Measurements from ENCODE around the gene COL4A2. TPM values are rescaled to one million over a fixed set of nuclear protein-coding genes. Genes with fewer than 3 reads are reported as not detected.

Gene COL4A2
- total RNA-seq, 1 donor from 2014 or later, result 511 TPM

GRCh38 chr13:110421061-110421460 lies 114.0 kb downstream of the COL4A2 start:
- Histone ChIP-seq H3K27ac (ENCODE audit: low read depth, low read length) (no peak overlapping the region), H3K4me3 (ENCODE audit: low read length in 3 of 3) (no peak overlapping the region), H3K9ac (ENCODE audit: low read depth in 1 of 3, low read length in 3 of 3) (no peak overlapping the region), H3K27me3 (ENCODE audit: control insufficient read depth in 3 of 3, insufficient read depth in 3 of 3, low read length in 3 of 3) (no peaks in the 10 kb centered on the region), H3K36me3 (ENCODE audit: control insufficient read depth in 3 of 3, insufficient read depth in 3 of 3, low read length in 3 of 3) (peaks cover 0 to 3% (median 3%) of the 10 kb centered on the region in 3 donors), H3K9me3 (ENCODE audit: control insufficient read depth in 3 of 3, low read length in 3 of 3) (no peaks in the 10 kb centered on the region), H3K4me1 (ENCODE audit: control insufficient read depth in 3 of 3, insufficient read depth in 3 of 3, low read length in 3 of 3) (peaks cover 8 to 21% (median 19%) of the 10 kb centered on the region in 3 donors)

- Histone ChIP-seq H3K27ac (ENCODE audit: low read depth, low read length) (no peak overlapping the region), H3K27me3 (ENCODE audit: control insufficient read depth in 3 of 3, insufficient read depth in 3 of 3, low read length in 3 of 3) (no peaks in the 10 kb centered on the region), H3K9ac (ENCODE audit: low read depth in 1 of 3, low read length in 3 of 3) (no peak overlapping the region), H3K4me3 (ENCODE audit: low read length in 3 of 3) (no peak overlapping the region), H3K9me3 (ENCODE audit: control insufficient read depth in 3 of 3, low read length in 3 of 3) (no peaks in the 10 kb centered on the region), H3K36me3 (ENCODE audit: control insufficient read depth in 3 of 3, insufficient read depth in 3 of 3, low read length in 3 of 3) (peaks cover 0 to 3% (median 3%) of the 10 kb centered on the region in 3 donors), H3K4me1 (ENCODE audit: control insufficient read depth in 3 of 3, insufficient read depth in 3 of 3, low read length in 3 of 3) (peaks cover 5 to 16% (median 12%) of the 10 kb centered on the region in 3 donors)
These were observed 114.8 kb downstream of the COL4A2 start for GRCh38 chr13:110421696-110422385.

DNA sequence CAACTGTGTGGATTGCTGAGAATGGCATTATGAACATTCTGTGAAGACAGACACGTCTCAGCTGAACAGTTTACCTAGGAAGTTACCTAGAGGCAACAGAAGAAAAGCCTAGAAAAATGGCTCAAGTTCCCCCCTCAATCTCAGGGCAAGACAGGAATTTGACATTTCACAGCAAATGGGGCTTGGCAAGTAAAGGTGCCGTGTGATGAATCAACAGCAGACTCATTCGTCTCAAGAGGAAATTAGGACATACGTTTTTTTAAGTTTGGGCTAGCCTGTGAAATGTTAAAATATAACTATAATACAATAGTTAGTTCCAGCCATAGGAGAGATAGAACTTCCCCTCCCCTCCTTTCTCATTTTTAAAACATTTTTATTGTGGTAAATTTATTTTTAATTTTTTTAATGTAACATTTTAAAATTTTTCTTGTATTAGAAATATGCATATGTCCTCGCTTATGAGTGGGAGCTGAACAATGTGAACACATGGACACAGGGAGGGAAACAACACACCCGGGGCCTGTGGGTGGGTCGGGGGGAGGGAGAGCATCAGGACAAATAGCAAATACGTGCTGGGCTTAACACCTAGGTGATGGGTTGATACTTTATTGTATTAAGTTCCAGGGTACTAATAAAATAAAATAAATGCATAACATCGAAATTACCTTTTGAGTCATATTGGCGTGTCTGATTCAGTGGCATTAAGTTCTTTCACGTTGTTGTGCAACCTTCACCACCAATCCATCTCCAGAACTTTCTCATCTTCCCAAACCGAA lies 116.0 kb downstream of the COL4A2 start:
- Histone ChIP-seq H3K36me3 (ENCODE audit: control insufficient read depth in 3 of 3, insufficient read depth in 3 of 3, low read length in 3 of 3) (peaks cover 0 to 3% (median 3%) of the 10 kb centered on the region in 3 donors), H3K9me3 (ENCODE audit: control insufficient read depth in 3 of 3, low read length in 3 of 3) (no peaks in the 10 kb centered on the region), H3K4me1 (ENCODE audit: control insufficient read depth in 3 of 3, insufficient read depth in 3 of 3, low read length in 3 of 3) (peaks cover 0 to 12% (median under 1%) of the 10 kb centered on the region in 3 donors), H3K4me3 (ENCODE audit: low read length in 3 of 3) (no peak overlapping the region), H3K27ac (ENCODE audit: low read depth, low read length) (peak overlapping the region; percentile 5), H3K27me3 (ENCODE audit: control insufficient read depth in 3 of 3, insufficient read depth in 3 of 3, low read length in 3 of 3) (no peaks in the 10 kb centered on the region), H3K9ac (ENCODE audit: low read depth in 1 of 3, low read length in 3 of 3) (no peak overlapping the region)

GRCh38 chr13:110423689-110424302 lies 116.7 kb downstream of the COL4A2 start:
- Histone ChIP-seq H3K4me1 (ENCODE audit: control insufficient read depth in 3 of 3, insufficient read depth in 3 of 3, low read length in 3 of 3) (peaks cover 0 to 12% (median 0%) of the 10 kb centered on the region in 3 donors), H3K27ac (ENCODE audit: low read depth, low read length) (no peak overlapping the region), H3K9me3 (ENCODE audit: control insufficient read depth in 3 of 3, low read length in 3 of 3) (no peaks in the 10 kb centered on the region), H3K27me3 (ENCODE audit: control insufficient read depth in 3 of 3, insufficient read depth in 3 of 3, low read length in 3 of 3) (no peaks in the 10 kb centered on the region), H3K36me3 (ENCODE audit: control insufficient read depth in 3 of 3, insufficient read depth in 3 of 3, low read length in 3 of 3) (peaks cover 0 to 3% (median 3%) of the 10 kb centered on the region in 3 donors), H3K4me3 (ENCODE audit: low read length in 3 of 3) (no peak overlapping the region), H3K9ac (ENCODE audit: low read depth in 1 of 3, low read length in 3 of 3) (no peak overlapping the region)

GRCh38 chr13:110424569-110425443 lies 117.7 kb downstream of the COL4A2 start:
- Histone ChIP-seq H3K9ac (ENCODE audit: low read depth in 1 of 3, low read length in 3 of 3) (no peak overlapping the region), H3K4me3 (ENCODE audit: low read length in 3 of 3) (no peak overlapping the region), H3K36me3 (ENCODE audit: control insufficient read depth in 3 of 3, insufficient read depth in 3 of 3, low read length in 3 of 3) (peaks cover 0 to 3% (median 3%) of the 10 kb centered on the region in 3 donors), H3K9me3 (ENCODE audit: control insufficient read depth in 3 of 3, low read length in 3 of 3) (no peaks in the 10 kb centered on the region), H3K4me1 (ENCODE audit: control insufficient read depth in 3 of 3, insufficient read depth in 3 of 3, low read length in 3 of 3) (peaks cover 0 to 6% (median 0%) of the 10 kb centered on the region in 3 donors), H3K27ac (ENCODE audit: low read depth, low read length) (no peak overlapping the region), H3K27me3 (ENCODE audit: control insufficient read depth in 3 of 3, insufficient read depth in 3 of 3, low read length in 3 of 3) (no peaks in the 10 kb centered on the region)

DNA sequence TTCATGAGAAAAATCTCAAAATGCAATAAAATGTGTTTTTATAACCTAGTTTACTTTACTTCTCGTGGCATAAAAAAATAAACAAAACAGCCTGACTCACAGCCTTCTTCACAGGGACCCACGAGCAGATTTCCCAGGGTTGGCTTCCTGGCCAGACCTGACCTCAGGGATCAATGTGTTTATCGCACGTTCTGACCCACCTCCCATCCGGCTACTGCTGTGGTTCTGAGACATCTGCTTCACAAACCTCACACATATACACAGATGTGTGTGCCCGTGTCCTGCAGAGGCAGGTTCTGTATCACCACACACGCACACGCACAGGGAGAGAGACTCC lies 118.3 kb downstream of the COL4A2 start:
- Histone ChIP-seq H3K27ac (ENCODE audit: low read depth, low read length) (no peak overlapping the region), H3K9ac (ENCODE audit: low read depth in 1 of 3, low read length in 3 of 3) (no peak overlapping the region), H3K4me1 (ENCODE audit: control insufficient read depth in 3 of 3, insufficient read depth in 3 of 3, low read length in 3 of 3) (peaks cover 0 to 2% (median 0%) of the 10 kb centered on the region in 3 donors), H3K4me3 (ENCODE audit: low read length in 3 of 3) (no peak overlapping the region), H3K9me3 (ENCODE audit: control insufficient read depth in 3 of 3, low read length in 3 of 3) (no peaks in the 10 kb centered on the region), H3K36me3 (ENCODE audit: control insufficient read depth in 3 of 3, insufficient read depth in 3 of 3, low read length in 3 of 3) (peaks cover under 1 to 4% (median 3%) of the 10 kb centered on the region in 3 donors), H3K27me3 (ENCODE audit: control insufficient read depth in 3 of 3, insufficient read depth in 3 of 3, low read length in 3 of 3) (no peaks in the 10 kb centered on the region)

DNA sequence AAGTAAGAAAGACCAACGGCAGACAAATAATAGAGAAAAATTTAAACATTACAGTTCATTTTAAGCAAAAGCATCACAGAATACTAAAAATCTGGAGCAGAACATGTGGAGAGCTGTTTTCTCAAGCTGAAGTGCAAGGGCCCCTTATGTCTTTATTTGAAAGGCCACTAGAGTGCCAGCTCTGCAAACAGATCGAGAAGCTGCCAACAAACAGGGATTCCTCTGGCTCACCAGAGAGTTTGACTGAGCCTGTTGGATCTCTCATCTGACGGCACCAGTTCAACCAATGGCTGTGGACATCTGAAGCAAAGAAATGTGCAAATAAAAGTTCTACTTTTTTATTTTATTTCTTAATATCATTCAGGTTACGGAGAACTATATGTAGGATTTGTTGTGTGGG lies 119.7 kb downstream of the COL4A2 start:
- no peak overlapping the region for H3K27ac ChIP-seq (ENCODE audit: low read depth, low read length)
- H3K9me3 ChIP-seq (ENCODE audit: control insufficient read depth in 3 of 3, low read length in 3 of 3), result no peaks in the 10 kb centered on the region
- H3K4me3 ChIP-seq (ENCODE audit: low read length in 3 of 3), result no peak overlapping the region
- no peaks in the 10 kb centered on the region for H3K27me3 ChIP-seq (ENCODE audit: control insufficient read depth in 3 of 3, insufficient read depth in 3 of 3, low read length in 3 of 3)
- peaks cover 6 to 10% (median 7%) of the 10 kb centered on the region in 3 donors for H3K36me3 ChIP-seq (ENCODE audit: control insufficient read depth in 3 of 3, insufficient read depth in 3 of 3, low read length in 3 of 3)
- H3K4me1 ChIP-seq (ENCODE audit: control insufficient read depth in 3 of 3, insufficient read depth in 3 of 3, low read length in 3 of 3), result peaks cover 3 to 8% (median 3%) of the 10 kb centered on the region in 3 donors
- H3K9ac ChIP-seq (ENCODE audit: low read depth in 1 of 3, low read length in 3 of 3), result no peak overlapping the region

DNA sequence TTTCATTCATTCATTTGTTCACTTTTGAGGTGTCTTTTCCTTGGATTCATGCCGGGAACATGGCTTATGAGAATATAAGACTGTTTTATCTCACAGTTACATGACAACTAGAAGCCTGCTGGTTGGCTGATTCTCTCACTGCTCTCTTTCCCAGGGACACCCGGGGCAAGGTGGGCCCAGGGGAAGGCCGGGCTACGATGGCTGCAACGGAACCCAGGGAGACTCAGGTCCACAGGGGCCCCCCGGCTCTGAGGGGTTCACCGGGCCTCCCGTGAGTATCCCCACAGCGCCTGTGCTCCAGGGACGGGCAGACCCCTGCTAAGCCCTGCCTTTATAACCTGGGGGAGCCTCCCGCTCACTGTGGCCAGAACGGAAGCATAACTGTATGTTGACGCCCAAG lies 121.2 kb downstream of the COL4A2 start:
- H3K9me3 ChIP-seq (ENCODE audit: control insufficient read depth in 3 of 3, low read length in 3 of 3), result no peaks in the 10 kb centered on the region
- peaks cover 13 to 19% (median 16%) of the 10 kb centered on the region in 3 donors for H3K4me1 ChIP-seq (ENCODE audit: control insufficient read depth in 3 of 3, insufficient read depth in 3 of 3, low read length in 3 of 3)
- H3K27me3 ChIP-seq (ENCODE audit: control insufficient read depth in 3 of 3, insufficient read depth in 3 of 3, low read length in 3 of 3), result no peaks in the 10 kb centered on the region
- H3K4me3 ChIP-seq (ENCODE audit: low read length in 3 of 3), result no peak overlapping the region
- no peak overlapping the region for H3K27ac ChIP-seq (ENCODE audit: low read depth, low read length)
- peaks cover 6 to 10% (median 7%) of the 10 kb centered on the region in 3 donors for H3K36me3 ChIP-seq (ENCODE audit: control insufficient read depth in 3 of 3, insufficient read depth in 3 of 3, low read length in 3 of 3)
- no peak overlapping the region for H3K9ac ChIP-seq (ENCODE audit: low read depth in 1 of 3, low read length in 3 of 3)

All from skeletal muscle tissue (tissue), 4 donors.